KBM-7 (cell line): ENCODE results near the gene BCAR3.

Experiments
- DNase-seq: peaks from one replicate; pipeline ENCODE4 v3.0.0-alpha.2; 2015
- in situ Hi-C: fragments of 300-500 bp; cut with MboI; formaldehyde crosslinking; loops from 2 replicates; pipeline ENCODE4 v1.14.3; 2020; ENCODE audit warnings: low sequenced_read_pairs, low pct_unique_long_range_greater_than_20kb, mixed read lengths

The BCAR3 gene

GRCh38 chr1:93609536-93609935, 72.1 kb downstream of the BCAR3 start:
- in situ Hi-C loops, result loop anchor here (25.0 kb wide), 1 partner anchor 172 kb away; the partner anchor contains the start of gene FNBP1L

GRCh38 chr1:93608187-93609109, 73.2 kb downstream of the BCAR3 start:
- in situ Hi-C loops, result loop anchor here (25.0 kb wide), 1 partner anchor 171 kb away; the partner anchor contains the start of gene FNBP1L
- no peak for DNase-seq

More at GRCh38 chr1:93609536-93609935, 72.1 kb downstream of the BCAR3 start:
- DNase-seq, result no peak

- in situ Hi-C loops, result loop anchor here (25.0 kb wide), 1 partner anchor 170 kb away; the partner anchor contains the start of gene FNBP1L
- DNase-seq, result no peak
Measured at GRCh38 chr1:93607814-93608186, 73.8 kb downstream of the BCAR3 start.

- in situ Hi-C loops, result loop anchor here (25.0 kb wide), 1 partner anchor 169 kb away; the partner anchor contains the start of gene FNBP1L
- DNase-seq, result no peak
Measured at GRCh38 chr1:93605812-93606512, 75.7 kb downstream of the BCAR3 start.

GRCh38 chr1:93605026-93605568, 76.5 kb downstream of the BCAR3 start:
- in situ Hi-C loops, result loop anchor here (25.0 kb wide), 1 partner anchor 168 kb away; the partner anchor contains the start of gene FNBP1L
- DNase-seq, result no peak

GRCh38 chr1:93604411-93604810, 77.2 kb downstream of the BCAR3 start:
- in situ Hi-C loops, result loop anchor here (25.0 kb wide), 1 partner anchor 167 kb away; the partner anchor contains the start of gene FNBP1L
- no peak for DNase-seq

- in situ Hi-C loops, result loop anchor here (25.0 kb wide), 1 partner anchor 166 kb away; the partner anchor contains the start of gene FNBP1L
- no peak for DNase-seq
Measured at GRCh38 chr1:93603601-93604000, 78.0 kb downstream of the BCAR3 start.

- no peak for DNase-seq
- in situ Hi-C loops, result loop anchor here (25.0 kb wide), 1 partner anchor 166 kb away; the partner anchor contains the start of gene FNBP1L
Measured at GRCh38 chr1:93603106-93603505, 78.5 kb downstream of the BCAR3 start.

GRCh38 chr1:93602101-93602500, 79.5 kb downstream of the BCAR3 start:
- in situ Hi-C loops, result loop anchor here (25.0 kb wide), 1 partner anchor 165 kb away; the partner anchor contains the start of gene FNBP1L
- DNase-seq, result no peak

- in situ Hi-C loops, result loop anchor here (25.0 kb wide), 1 partner anchor 164 kb away; the partner anchor contains the start of gene FNBP1L
Measured at GRCh38 chr1:93601686-93602085, 80.0 kb downstream of the BCAR3 start.

GRCh38 chr1:93600663-93601062, 81.0 kb downstream of the BCAR3 start:
- no peak for DNase-seq
- in situ Hi-C loops, result loop anchor here (25.0 kb wide), 1 partner anchor 163 kb away; the partner anchor contains the start of gene FNBP1L

More at GRCh38 chr1:93601686-93602085, 80.0 kb downstream of the BCAR3 start:
- no peak for DNase-seq

GRCh38 chr1:93599479-93599878, 82.2 kb downstream of the BCAR3 start:
- in situ Hi-C loops, result no loop called here
- no peak for DNase-seq

GRCh38 chr1:93598861-93599439, 82.7 kb downstream of the BCAR3 start:
- in situ Hi-C loops, result no loop called here
- no peak for DNase-seq

- in situ Hi-C loops, result no loop called here
- DNase-seq, result no peak
Measured at GRCh38 chr1:93598396-93598795, 83.2 kb downstream of the BCAR3 start.

GRCh38 chr1:93597709-93598108, 83.9 kb downstream of the BCAR3 start:
- DNase-seq, result no peak
- in situ Hi-C loops, result no loop called here

- in situ Hi-C loops, result no loop called here
- DNase-seq, result no peak
Measured at GRCh38 chr1:93596329-93597089, 85.1 kb downstream of the BCAR3 start.

GRCh38 chr1:93595743-93596142, 85.9 kb downstream of the BCAR3 start:
- no peak for DNase-seq
- in situ Hi-C loops, result no loop called here

- in situ Hi-C loops, result no loop called here
- DNase-seq, result no peak
Measured at GRCh38 chr1:93595266-93595665, 86.4 kb downstream of the BCAR3 start.
